Fibroblast of skin of scalp (primary cell): ENCODE data around the gene STIM2.

Experiments
- DNase-seq: peaks from one replicate; pipeline ENCODE4 v3.0.0-alpha.2; 2013

STIM2 gene

GRCh38 chr4:26907731-26908599, 47.3 kb downstream of the STIM2 start:
- no peak for DNase-seq

- no peak for DNase-seq
Measured at GRCh38 chr4:26909369-26909768, 48.7 kb downstream of the STIM2 start.

GRCh38 chr4:26911254-26911653, 50.6 kb downstream of the STIM2 start:
- DNase-seq, result no peak

GRCh38 chr4:26912069-26912468, 51.4 kb downstream of the STIM2 start:
- DNase-seq, result no peak

GRCh38 chr4:26912810-26913209, 52.2 kb downstream of the STIM2 start:
- DNase-seq, result no peak

GRCh38 chr4:26916195-26916594, 55.6 kb downstream of the STIM2 start:
- DNase-seq, result peak; percentile 25

- DNase-seq, result no peak
Measured at GRCh38 chr4:26930964-26931363, 70.3 kb downstream of the STIM2 start.

GRCh38 chr4:26931451-26931850, 70.8 kb downstream of the STIM2 start:
- no peak for DNase-seq

GRCh38 chr4:26931966-26932365, 71.3 kb downstream of the STIM2 start:
- no peak for DNase-seq

- DNase-seq, result no peak
Measured at GRCh38 chr4:26935397-26935796, 74.8 kb downstream of the STIM2 start.

- DNase-seq, result no peak
Measured at GRCh38 chr4:26936284-26937065, 75.8 kb downstream of the STIM2 start.

- DNase-seq, result no peak
Measured at GRCh38 chr4:26937139-26937538, 76.5 kb downstream of the STIM2 start.

- DNase-seq, result no peak
Measured at GRCh38 chr4:26937567-26937966, 76.9 kb downstream of the STIM2 start.

- DNase-seq, result no peak
Measured at GRCh38 chr4:26938516-26938915, 77.9 kb downstream of the STIM2 start.

GRCh38 chr4:26941951-26942350, 81.3 kb downstream of the STIM2 start:
- DNase-seq, result no peak

- no peak for DNase-seq
Measured at GRCh38 chr4:26942871-26943270, 82.2 kb downstream of the STIM2 start.

- DNase-seq, result no peak
Measured at GRCh38 chr4:26943391-26943790, 82.8 kb downstream of the STIM2 start.

GRCh38 chr4:26945794-26946193, 85.2 kb downstream of the STIM2 start:
- no peak for DNase-seq

GRCh38 chr4:26947318-26947717, 86.7 kb downstream of the STIM2 start:
- DNase-seq, result no peak

GRCh38 chr4:26950446-26950845, 89.8 kb downstream of the STIM2 start:
- no peak for DNase-seq

GRCh38 chr4:26952891-26953290, 92.2 kb downstream of the STIM2 start:
- no peak for DNase-seq

- peak; percentile 14 for DNase-seq
Measured at GRCh38 chr4:26953366-26953765, 92.7 kb downstream of the STIM2 start.

- DNase-seq, result no peak
Measured at GRCh38 chr4:26953770-26954423, 93.3 kb downstream of the STIM2 start.
